GM18499 (cell line): Measurements from ENCODE around the gene PCDH8.

Experiments used
- ATAC-seq: cut with Tn5 transposase; IDR thresholded peaks from one replicate; pipeline ENCODE4 v1.9.1; 2021; ENCODE audit warnings: moderate number of reproducible peaks; ENCODE audit not compliant: insufficient read depth, unreplicated experiment

Gene PCDH8

GRCh38 chr13:52851137-52851962 lies 2.9 kb upstream of the PCDH8 start:
- ATAC-seq = peak; percentile 85

- no peak for ATAC-seq
Measured at GRCh38 chr13:52850396-52851136, 2.1 kb upstream of the PCDH8 start.

GRCh38 chr13:52850072-52850395 lies 1.6 kb upstream of the PCDH8 start:
- no peak for ATAC-seq

- no peak for ATAC-seq
Measured at GRCh38 chr13:52849291-52850071, 1.0 kb upstream of the PCDH8 start.

GRCh38 chr13:52847682-52848432 lies 583 bp downstream of the PCDH8 start:
- no peak for ATAC-seq

- no peak for ATAC-seq
Measured at GRCh38 chr13:52847322-52847681, 1.1 kb downstream of the PCDH8 start.

- no peak for ATAC-seq
Measured at GRCh38 chr13:52846567-52847321, 1.7 kb downstream of the PCDH8 start.

- ATAC-seq = no peak
Measured at GRCh38 chr13:52845766-52846566, 2.5 kb downstream of the PCDH8 start.

- no peak for ATAC-seq
Measured at GRCh38 chr13:52845334-52845761, 3.1 kb downstream of the PCDH8 start.

GRCh38 chr13:52844836-52845235 lies 3.6 kb downstream of the PCDH8 start:
- ATAC-seq = no peak

- ATAC-seq = no peak
Measured at GRCh38 chr13:52842441-52842840, 6.0 kb downstream of the PCDH8 start.

GRCh38 chr13:52840066-52840465 lies 8.4 kb downstream of the PCDH8 start:
- no peak for ATAC-seq

- ATAC-seq = no peak
Measured at GRCh38 chr13:52838433-52839107, 9.9 kb downstream of the PCDH8 start.

GRCh38 chr13:52837850-52838249 lies 10.6 kb downstream of the PCDH8 start:
- ATAC-seq = no peak

- ATAC-seq = no peak
Measured at GRCh38 chr13:52835071-52835839, 13.2 kb downstream of the PCDH8 start.

GRCh38 chr13:52833296-52833875 lies 15.1 kb downstream of the PCDH8 start:
- no peak for ATAC-seq

- no peak for ATAC-seq
Measured at GRCh38 chr13:52832313-52832712, 16.1 kb downstream of the PCDH8 start.
